Activated B cell treated with CpG ODN at 0.5 μM for 24 hours (primary cell): Measurements from ENCODE around the gene NINJ2. TPM values are rescaled to one million over a fixed set of nuclear protein-coding genes. Genes with fewer than 3 reads are reported as not detected.

Experiments
- ATAC-seq: fragments of 200-7000 bp; cut with Tn5 transposase; one replicate; pipeline ENCODE4 v1.10.0; 2021; ENCODE audit warnings: low read depth, mild to moderate bottlenecking, moderate library complexity
- CTCF ChIA-PET: fragments of 350-600 bp; sonication (Branson Sonifier 250); formaldehyde crosslinking; loops from one replicate; lab custom pipeline; 2021; ENCODE audit warnings: antibody characterized with exemption; lab: Charles Lee
- POLR2A ChIA-PET: fragments of 350-600 bp; sonication (Branson Sonifier 250); formaldehyde crosslinking; loops from one replicate; lab custom pipeline; 2021; ENCODE audit warnings: antibody characterized with exemption; lab: Charles Lee
- DNase-seq: peaks from one replicate; pipeline ENCODE4 v3.0.0; 2022
- H3K27ac Mint-ChIP-seq: one replicate; pipeline ENCODE4 v1.8.0; 2020; ENCODE audit warnings: mixed read lengths
- H3K27me3 Mint-ChIP-seq: one replicate; pipeline ENCODE4 v1.8.0; 2021; ENCODE audit warnings: mixed read lengths
- H3K36me3 Mint-ChIP-seq: one replicate; pipeline ENCODE4 v1.8.0; 2021; ENCODE audit warnings: low read depth, mixed read lengths
- H3K4me1 Mint-ChIP-seq: one replicate; pipeline ENCODE4 v1.8.0; 2021; ENCODE audit warnings: mixed read lengths
- H3K4me3 Mint-ChIP-seq: one replicate; pipeline ENCODE4 v1.8.0; 2020; ENCODE audit warnings: mild to moderate bottlenecking, mixed read lengths
- H3K9me3 Mint-ChIP-seq: one replicate; pipeline ENCODE4 v1.8.0; 2020; ENCODE audit warnings: mixed read lengths
- CTCF ChIP-seq: fragments of 200-600 bp; IDR thresholded peaks from one replicate; pipeline ENCODE4 v1.8.0; 2022; ENCODE audit warnings: antibody characterized with exemption, mild to moderate bottlenecking
- intact Hi-C: fragments of 100-400 bp; cut with micrococcal nuclease; formaldehyde crosslinking; loops from one replicate; pipeline ENCODE4 v1.15.1; 2024
- total RNA-seq: library from RNA; stranded (reverse); gene quantifications from 2 replicates; pipeline ENCODE4 v1.2.3, GENCODE V29; 2022

The NINJ2 gene
- total RNA-seq, 1 donor from 2014 or later: 3.6 TPM

GRCh38 chr12:585062-586061 is 77.9 kb downstream of the NINJ2 start:
- intact Hi-C loops: no loop called here
- H3K36me3 Mint-ChIP-seq: no peaks in the 10 kb centered on the region
- no peak overlapping the region for H3K27ac Mint-ChIP-seq
- TF ChIP-seq CTCF: no peak
- H3K27me3 Mint-ChIP-seq: no peaks in the 10 kb centered on the region
- ATAC-seq (no peak), DNase-seq (no peak)
- H3K4me1 Mint-ChIP-seq: peaks cover 5% of the 10 kb centered on the region
- peaks cover 4% of the 10 kb centered on the region for H3K9me3 Mint-ChIP-seq
- H3K4me3 Mint-ChIP-seq: no peak overlapping the region
- POLR2A ChIA-PET: interaction anchor here (0.7 kb wide), 1 partner anchor 167 kb away, joined by 3 read pairs; the partner anchor contains the start of gene WNK1
- CTCF ChIA-PET: no interaction called here

DNA sequence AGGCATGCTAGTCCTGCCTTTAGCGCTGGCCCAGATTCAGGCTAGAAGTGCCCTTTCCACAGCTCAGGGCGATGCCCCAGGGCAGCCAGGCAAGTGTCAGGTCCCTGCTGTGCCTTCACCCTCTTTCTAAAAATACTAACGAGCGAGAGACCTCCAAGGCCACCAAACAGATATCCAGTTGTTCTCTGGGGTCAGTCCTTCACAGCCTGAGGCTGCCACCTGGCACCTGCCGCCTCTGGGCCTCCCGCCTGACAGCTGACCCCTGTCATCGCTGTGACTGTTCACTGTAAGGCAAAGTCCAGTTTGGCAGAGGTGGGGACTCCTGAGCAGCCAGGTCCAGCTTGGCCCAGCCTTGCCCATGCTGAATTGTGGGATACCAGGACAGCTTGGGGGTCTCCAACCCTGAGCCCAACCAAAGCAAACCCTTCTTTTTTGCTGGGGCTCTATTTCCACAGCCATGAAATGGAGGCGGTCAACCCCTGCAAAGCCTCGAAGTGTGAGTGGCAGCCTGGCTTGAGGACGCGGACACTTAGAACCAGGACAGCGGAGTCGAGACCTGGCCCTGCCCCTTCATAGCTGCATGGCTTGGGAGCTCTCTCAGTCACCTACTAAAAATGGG is 79.9 kb downstream of the NINJ2 start:
- H3K9me3 Mint-ChIP-seq: peaks cover under 1% of the 10 kb centered on the region
- ATAC-seq: no peak
- no peaks in the 10 kb centered on the region for H3K36me3 Mint-ChIP-seq
- ChIA-PET CTCF (no interaction called here), POLR2A (no interaction called here)
- peaks cover 5% of the 10 kb centered on the region for H3K4me1 Mint-ChIP-seq
- DNase-seq: no peak
- no peak for TF ChIP-seq CTCF
- no peaks in the 10 kb centered on the region for H3K27me3 Mint-ChIP-seq
- no peak overlapping the region for H3K4me3 Mint-ChIP-seq
- intact Hi-C loops: no loop called here
- H3K27ac Mint-ChIP-seq: no peak overlapping the region

DNA sequence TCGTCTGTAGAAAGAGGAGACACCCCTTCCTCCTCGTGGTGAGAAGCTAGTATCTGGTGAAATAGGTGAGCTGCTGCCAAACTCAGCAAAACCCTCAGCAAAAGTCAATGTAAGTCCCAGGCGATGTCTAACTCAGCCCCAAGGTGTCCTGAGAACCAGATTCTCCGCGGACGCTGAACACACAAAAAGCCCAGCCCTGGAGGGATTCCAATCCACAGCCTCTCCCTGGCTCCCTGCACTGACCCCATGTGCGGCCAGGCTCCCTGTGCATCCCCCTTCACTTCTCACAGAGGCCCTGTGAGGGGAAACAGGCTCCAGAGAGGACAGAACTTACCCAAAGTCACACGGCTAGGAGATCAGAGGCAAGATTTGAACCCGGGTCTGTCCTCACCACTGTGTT is 81.5 kb downstream of the NINJ2 start:
- CTCF ChIA-PET: interaction anchor here (1.4 kb wide), 1 partner anchor 233 kb away, joined by 3 read pairs; no protein-coding TSS in a partner anchor
- no peak for DNase-seq

DNA sequence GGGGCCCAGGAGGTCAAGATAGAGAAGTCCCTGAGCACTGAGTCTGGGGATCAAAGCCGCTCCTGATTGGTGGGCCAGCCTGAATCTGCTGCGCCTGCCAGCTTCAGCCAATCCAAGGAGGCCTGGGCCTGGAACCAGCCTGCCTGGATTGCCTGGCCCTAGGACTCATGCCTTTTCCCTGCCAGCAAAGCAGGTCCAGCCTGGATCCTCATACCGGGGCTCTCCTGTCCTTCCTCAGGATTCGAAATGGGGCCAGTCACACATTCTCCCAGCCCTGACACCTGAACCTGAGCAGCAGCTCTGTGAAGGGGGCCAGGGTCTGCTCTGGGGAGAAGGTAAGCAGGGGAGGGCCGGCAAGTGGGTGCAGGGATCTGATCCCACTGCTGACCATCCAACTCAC is 81.9 kb downstream of the NINJ2 start:
- Mint-ChIP-seq H3K4me3 (no peak overlapping the region), H3K27me3 (no peaks in the 10 kb centered on the region), H3K36me3 (no peaks in the 10 kb centered on the region), H3K4me1 (peaks cover 9% of the 10 kb centered on the region), H3K27ac (no peak overlapping the region), H3K9me3 (no peaks in the 10 kb centered on the region)
- DNase-seq (no peak), ATAC-seq (no peak)
- no peak for TF ChIP-seq CTCF
- POLR2A ChIA-PET: no interaction called here
- CTCF ChIA-PET: interaction anchor here (1.4 kb wide), 1 partner anchor 233 kb away, joined by 3 read pairs; no protein-coding TSS in a partner anchor
- intact Hi-C loops: no loop called here

More for the DNA sequence above, 81.5 kb downstream of the NINJ2 start:
- no peak for ATAC-seq
- POLR2A ChIA-PET: no interaction called here
- intact Hi-C loops: no loop called here
- Mint-ChIP-seq H3K9me3 (no peaks in the 10 kb centered on the region), H3K36me3 (no peaks in the 10 kb centered on the region), H3K4me3 (no peak overlapping the region), H3K27me3 (no peaks in the 10 kb centered on the region), H3K27ac (no peak overlapping the region), H3K4me1 (peaks cover 5% of the 10 kb centered on the region)
- no peak for TF ChIP-seq CTCF

DNA sequence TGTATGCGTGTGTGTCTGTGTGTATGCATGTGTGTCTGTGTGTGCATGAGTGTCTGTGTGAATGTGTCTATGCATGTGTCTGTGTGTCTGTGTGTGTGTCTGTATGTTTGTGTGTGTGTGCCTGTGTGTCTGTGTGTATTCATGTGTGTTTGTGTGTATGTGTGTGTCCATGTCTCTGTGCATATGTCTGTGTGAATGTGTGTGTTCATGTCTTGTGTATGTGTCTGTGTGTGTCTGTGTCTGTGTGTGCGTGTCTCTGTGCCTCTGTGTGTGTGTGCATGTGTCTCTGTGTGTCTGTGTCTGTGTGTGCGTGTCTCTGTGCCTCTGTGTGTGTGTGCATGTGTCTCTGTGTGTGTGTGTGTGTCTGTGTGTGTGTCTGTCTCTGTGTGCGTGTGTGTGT is 82.4 kb downstream of the NINJ2 start:
- Mint-ChIP-seq H3K4me1 (peaks cover 11% of the 10 kb centered on the region), H3K27me3 (no peaks in the 10 kb centered on the region), H3K36me3 (no peaks in the 10 kb centered on the region), H3K4me3 (no peak overlapping the region), H3K9me3 (no peaks in the 10 kb centered on the region), H3K27ac (no peak overlapping the region)
- ChIA-PET CTCF (interaction anchor here (1.4 kb wide), 1 partner anchor 234 kb away, joined by 3 read pairs; no protein-coding TSS in a partner anchor), POLR2A (no interaction called here)
- ATAC-seq: no peak
- no peak for DNase-seq
- TF ChIP-seq CTCF: no peak
- intact Hi-C loops: no loop called here
